Smooth muscle cell (in vitro differentiated cells): ENCODE measurements around the gene PON3. TPM values are rescaled to one million over a fixed set of nuclear protein-coding genes. Genes with fewer than 3 reads are reported as not detected.

ENCODE experiments used
- DNase-seq: peaks from one replicate; lab custom pipeline; 2025; ENCODE audit not compliant: unreplicated experiment; lab: John Stamatoyannopoulos, UW
- H2AFZ ChIP-seq: fragments of 200-600 bp; sonication (generic); 2 replicates; pipeline ENCODE4 v1.6.0; 2016; ENCODE audit warnings: antibody characterized with exemption, low read depth, mild to moderate bottlenecking
- H3F3A ChIP-seq: fragments of 200-600 bp; sonication (generic); 2 replicates; pipeline ENCODE4 v1.6.0; 2017; ENCODE audit warnings: antibody characterized with exemption, low read depth
- H3K27ac ChIP-seq: fragments of 200-600 bp; sonication (generic); 2 replicates; pipeline ENCODE4 v1.5.1; 2016; ENCODE audit warnings: low read depth, mild to moderate bottlenecking
- H3K27me3 ChIP-seq: fragments of 200-600 bp; sonication (generic); 2 replicates; pipeline ENCODE4 v1.6.1; 2016; ENCODE audit warnings: low read depth, mild to moderate bottlenecking
- H3K36me3 ChIP-seq: fragments of 200-600 bp; sonication (generic); 2 replicates; pipeline ENCODE4 v1.5.1; 2016; ENCODE audit warnings: low read depth
- H3K4me1 ChIP-seq: fragments of 200-600 bp; sonication (generic); 2 replicates; pipeline ENCODE4 v1.5.1; 2016; ENCODE audit warnings: low read depth
- H3K4me2 ChIP-seq: fragments of 200-600 bp; sonication (generic); 2 replicates; pipeline ENCODE4 v1.6.0; 2016; ENCODE audit warnings: mild to moderate bottlenecking
- H3K4me3 ChIP-seq: fragments of 200-600 bp; sonication (generic); 2 replicates; pipeline ENCODE4 v1.5.1; 2016; ENCODE audit warnings: mild to moderate bottlenecking
- H3K79me2 ChIP-seq: fragments of 200-600 bp; sonication (generic); 2 replicates; pipeline ENCODE4 v1.6.0; 2016; ENCODE audit warnings: low read depth, mild to moderate bottlenecking
- H3K9ac ChIP-seq: fragments of 200-600 bp; sonication (generic); 2 replicates; pipeline ENCODE4 v1.6.0; 2016; ENCODE audit warnings: low read depth
- H3K9me3 ChIP-seq: fragments of 200-600 bp; sonication (generic); replicated peaks from 2 replicates; pipeline ENCODE4 v1.5.1; 2016; ENCODE audit warnings: low read depth
- H4K20me1 ChIP-seq: fragments of 200-600 bp; sonication (generic); 2 replicates; pipeline ENCODE4 v1.6.0; 2016; ENCODE audit warnings: low read depth
- CTCF ChIP-seq: fragments of 200-600 bp; sonication (generic); IDR thresholded peaks from 2 replicates; pipeline ENCODE4 v1.5.1; 2017; ENCODE audit warnings: borderline replicate concordance, mild to moderate bottlenecking, antibody characterized with exemption; ENCODE audit not compliant: insufficient read depth, poor library complexity, severe bottlenecking
- WGBS: methylation state at CpG from one replicate; pipeline ENCODE4 v1.1.7; 2016; ENCODE audit warnings: low lambda C conversion rate; 5-methylcytosine and 5-hydroxymethylcytosine counted together
- polyA plus RNA-seq: library from polyadenylated mRNA; unstranded; fragments of >200 nt; fragmentation: Nextera tagmentation; extraction: Ambion mirVana; gene quantifications from 2 replicates; pipeline ENCODE4 v1.2.1, GENCODE V29; 2016
- total RNA-seq: library from RNA; depleted of rRNA; stranded (reverse); fragments of >200 nt; gene quantifications from 2 replicates; pipeline ENCODE4 v1.2.3, GENCODE V29; 2014

Gene PON3
- total and polyA plus RNA-seq, 2 experiments from 2014 or later = not detected

GRCh38 chr7:95405208-95405607 lies 9.0 kb upstream of the PON3 start:
- peaks cover 5% of the 10 kb centered on the region for H3F3A ChIP-seq
- no peaks in the 10 kb centered on the region for H3K79me2 ChIP-seq
- H2AFZ ChIP-seq = no peak overlapping the region
- H3K4me1 ChIP-seq = peaks cover 6% of the 10 kb centered on the region
- no peak overlapping the region for H3K27ac ChIP-seq
- H3K36me3 ChIP-seq = peaks cover 2% of the 10 kb centered on the region
- no peaks in the 10 kb centered on the region for H3K27me3 ChIP-seq
- WGBS = 98% methylated on average over 3 of the region's 3 CpGs
- no peaks in the 10 kb centered on the region for H4K20me1 ChIP-seq
- DNase-seq = no peak
- no peak overlapping the region for H3K4me3 ChIP-seq
- H3K9me3 ChIP-seq = no peaks in the 10 kb centered on the region
- no peak overlapping the region for H3K4me2 ChIP-seq
- no peak for TF ChIP-seq CTCF
- no peak overlapping the region for H3K9ac ChIP-seq

DNA sequence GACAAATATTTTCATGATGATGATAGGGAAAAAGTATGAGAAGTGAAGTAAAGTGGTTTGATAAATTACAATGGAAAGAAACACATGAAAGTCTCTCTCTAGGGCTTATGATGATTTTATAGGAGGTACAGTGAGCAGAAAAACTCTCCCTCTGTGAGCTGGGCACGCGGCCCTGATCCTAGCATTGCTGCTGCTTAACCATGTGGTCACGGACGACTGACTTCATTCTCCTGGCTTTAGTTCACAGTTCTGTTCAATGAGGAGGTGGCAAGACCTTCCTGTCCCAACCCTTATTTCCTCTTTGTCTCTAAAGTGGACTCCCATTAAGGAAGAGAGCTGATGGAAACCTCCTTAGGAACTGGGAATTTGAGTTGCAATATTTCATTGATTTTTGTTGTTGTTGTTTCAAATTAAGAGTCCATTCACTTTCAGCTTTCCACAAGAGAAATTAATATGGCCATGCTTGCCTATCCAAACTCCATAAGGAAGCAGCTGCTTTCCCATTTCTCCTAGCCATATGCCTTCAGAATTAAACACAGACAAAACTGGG lies 8.2 kb upstream of the PON3 start:
- no peak overlapping the region for H3K9ac ChIP-seq
- no peak overlapping the region for H3K4me3 ChIP-seq
- H3K27ac ChIP-seq = no peak overlapping the region
- no peak for DNase-seq
- H3K4me2 ChIP-seq = no peak overlapping the region
- TF ChIP-seq CTCF = no peak
- H4K20me1 ChIP-seq = no peaks in the 10 kb centered on the region
- H2AFZ ChIP-seq = no peak overlapping the region
- H3K36me3 ChIP-seq = peaks cover 2% of the 10 kb centered on the region
- peaks cover 5% of the 10 kb centered on the region for H3F3A ChIP-seq
- peaks cover 6% of the 10 kb centered on the region for H3K4me1 ChIP-seq
- H3K9me3 ChIP-seq = no peaks in the 10 kb centered on the region
- H3K27me3 ChIP-seq = no peaks in the 10 kb centered on the region
- 46% methylated on average over 4 of the region's 4 CpGs for WGBS
- no peaks in the 10 kb centered on the region for H3K79me2 ChIP-seq

- Histone ChIP-seq H3K4me3 (no peak overlapping the region), H3K36me3 (no peaks in the 10 kb centered on the region), H3K9me3 (no peaks in the 10 kb centered on the region), H3K4me2 (no peak overlapping the region), H4K20me1 (no peaks in the 10 kb centered on the region), H3K27me3 (no peaks in the 10 kb centered on the region), H3K4me1 (no peaks in the 10 kb centered on the region), H3F3A (no peaks in the 10 kb centered on the region), H3K9ac (no peak overlapping the region), H3K79me2 (no peaks in the 10 kb centered on the region), H3K27ac (no peak overlapping the region), H2AFZ (no peak overlapping the region)
- WGBS = 94% methylated on average over 4 of the region's 4 CpGs
- TF ChIP-seq CTCF = no peak
- no peak for DNase-seq
Measured at GRCh38 chr7:95398155-95398940, 2.2 kb upstream of the PON3 start.
